GM19193 (cell line): ENCODE data around the gene HNRNPA1L2.

Experiments
- POLR2A ChIP-seq: IDR thresholded peaks from 4 replicates; pipeline ENCODE4 v1.6.1; 2011; ENCODE audit not compliant: insufficient read depth, insufficient read length; ENCODE audit errors: extremely low read depth

Gene HNRNPA1L2

DNA sequence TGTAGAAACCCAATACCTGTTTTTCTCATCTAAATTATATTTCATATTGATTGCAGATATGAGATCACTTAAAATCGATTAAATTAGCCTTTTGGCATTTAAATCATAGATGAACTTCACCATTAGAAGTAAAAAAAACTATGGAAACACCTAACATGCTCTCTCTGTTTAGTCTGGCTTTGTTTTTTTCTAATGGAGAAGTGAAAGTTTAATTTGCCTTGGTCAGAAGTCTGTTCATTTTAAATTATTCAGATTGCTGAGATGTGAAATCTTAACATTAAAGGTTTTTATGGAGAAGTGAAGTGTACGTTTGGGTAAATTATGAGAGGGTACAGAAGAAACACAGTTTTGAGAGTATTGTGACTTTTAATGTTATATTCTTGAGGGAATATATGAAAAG, 17.1 kb downstream of the HNRNPA1L2 start:
- no peak for TF ChIP-seq POLR2A

DNA sequence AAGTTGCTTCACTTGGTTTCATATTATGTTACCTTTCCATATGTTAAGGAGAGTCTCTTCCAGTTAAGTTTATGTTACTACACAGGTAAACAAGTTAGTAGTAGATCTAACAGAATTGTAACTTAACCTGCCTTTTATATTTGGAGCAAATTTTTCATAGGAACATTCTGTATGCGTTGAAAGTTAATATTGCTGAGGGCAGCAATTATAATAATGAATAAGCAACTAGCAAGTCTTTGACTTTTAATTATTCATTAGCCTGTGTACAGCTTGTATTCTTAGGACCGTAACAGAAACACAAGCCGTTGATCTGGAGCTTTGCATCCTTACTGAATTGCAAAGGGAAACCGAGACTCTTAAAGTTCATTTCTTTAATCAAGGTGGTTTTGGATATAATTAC, 22.0 kb downstream of the HNRNPA1L2 start:
- no peak for TF ChIP-seq POLR2A

DNA sequence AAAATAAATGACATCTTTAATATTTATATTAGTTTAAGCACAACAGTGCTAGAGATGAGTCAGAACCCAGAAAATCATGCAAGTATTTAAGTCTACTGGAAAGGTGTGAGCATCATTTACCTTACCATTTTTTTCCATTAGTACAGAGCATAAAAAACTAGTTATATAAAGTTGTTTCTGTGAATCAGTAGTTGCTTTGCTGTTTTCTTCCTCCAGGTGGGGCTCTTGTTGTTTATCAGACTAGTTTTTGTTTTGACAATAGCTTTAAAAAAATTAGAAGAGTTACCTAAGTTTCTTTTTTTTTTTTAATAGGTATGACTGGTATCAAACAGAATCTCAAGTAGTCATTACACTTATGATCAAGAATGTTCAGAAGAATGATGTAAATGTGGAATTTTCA, 23.1 kb downstream of the HNRNPA1L2 start:
- TF ChIP-seq POLR2A = no peak

DNA sequence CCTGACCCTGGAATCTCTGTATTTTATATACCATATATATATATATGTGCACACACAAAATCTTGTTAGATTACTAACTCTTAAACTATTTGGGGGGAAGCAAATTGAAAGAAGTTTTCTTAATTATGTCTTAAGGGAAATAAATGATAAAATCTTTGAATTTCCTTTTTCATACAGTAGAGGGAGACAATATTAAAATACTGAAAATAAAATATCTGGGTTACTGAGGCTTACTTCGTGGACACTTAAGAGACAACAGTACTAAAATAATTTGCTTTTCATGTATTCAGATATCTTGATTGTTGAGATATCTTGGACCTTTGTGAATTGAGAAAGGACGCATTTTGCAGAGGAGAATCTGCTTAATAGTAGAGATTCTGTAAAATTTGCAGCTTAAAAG, 27.4 kb downstream of the HNRNPA1L2 start:
- no peak for TF ChIP-seq POLR2A

DNA sequence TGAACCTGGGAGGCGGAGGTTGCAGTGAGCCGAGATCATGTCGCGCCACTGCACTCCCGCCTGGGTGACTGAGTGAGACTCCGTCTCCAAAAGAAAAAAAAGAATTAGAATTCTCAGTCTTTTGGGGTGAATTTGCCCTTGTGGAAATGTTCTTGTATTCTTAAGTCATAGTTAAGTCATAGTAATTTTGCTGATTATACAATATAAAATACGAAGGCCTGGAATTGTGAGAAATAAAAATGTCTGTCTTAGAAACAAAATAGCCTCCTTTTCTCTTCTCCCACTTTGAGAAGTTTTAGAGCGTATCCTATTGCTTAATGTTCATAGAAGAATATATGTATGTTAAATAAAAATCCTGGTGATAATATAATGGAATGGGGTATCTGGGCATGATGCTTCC, 28.5 kb downstream of the HNRNPA1L2 start:
- no peak for TF ChIP-seq POLR2A

DNA sequence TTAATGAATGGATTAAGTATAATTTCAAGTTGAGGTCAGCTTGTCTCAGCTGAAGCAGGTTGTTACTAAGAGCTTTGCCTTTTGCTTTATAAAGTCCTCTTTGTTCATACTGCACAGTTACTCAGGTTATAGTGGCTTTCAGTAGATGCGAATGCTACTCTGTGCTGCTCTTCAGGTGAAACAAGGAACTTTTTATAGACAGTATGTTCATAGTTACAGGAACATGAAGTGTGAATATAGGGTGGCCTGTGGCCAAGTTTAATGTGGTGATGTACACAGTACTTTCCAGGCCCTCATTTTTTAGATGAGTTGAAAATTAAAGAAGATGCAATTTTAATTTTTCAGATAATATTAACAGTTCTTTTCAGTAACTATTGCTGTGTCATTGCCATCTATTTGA, 31.2 kb downstream of the HNRNPA1L2 start:
- no peak for TF ChIP-seq POLR2A

DNA sequence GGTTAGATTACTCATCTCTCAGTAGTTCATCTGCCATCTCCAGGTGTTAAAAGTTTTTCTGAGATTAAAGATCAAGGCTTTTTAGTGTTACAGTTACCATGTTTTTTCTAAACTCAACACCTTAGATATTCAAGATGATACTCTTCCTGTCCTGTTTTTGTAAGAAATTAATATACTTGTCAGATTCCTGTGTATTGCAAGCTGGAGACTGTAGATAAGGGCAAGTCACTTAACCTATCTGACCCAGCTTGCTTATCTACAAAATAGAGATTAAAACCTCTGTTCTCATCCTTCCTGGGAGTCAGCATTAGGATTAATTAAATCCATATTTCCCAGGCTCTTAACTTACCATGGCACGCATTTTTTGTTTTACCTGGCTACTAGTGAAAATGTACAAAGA, 35.6 kb downstream of the HNRNPA1L2 start:
- TF ChIP-seq POLR2A = no peak

DNA sequence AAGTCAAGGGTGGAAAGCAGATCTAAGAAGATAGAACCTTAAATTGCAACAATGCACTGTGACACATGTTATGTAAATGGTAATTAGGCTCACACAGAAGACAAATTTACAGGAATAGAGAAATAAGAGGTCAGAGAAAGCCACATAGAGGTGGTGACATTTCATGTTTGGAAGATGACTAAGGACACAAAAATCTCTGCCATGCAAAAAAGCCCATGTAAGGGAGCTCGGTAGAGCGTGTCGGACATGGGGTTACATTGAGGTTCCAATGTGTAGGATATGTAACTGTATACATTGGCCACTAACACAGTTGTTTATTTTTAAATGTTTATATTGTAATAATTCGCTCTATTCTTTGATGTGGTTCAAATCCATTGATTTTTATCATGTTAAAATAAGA, 44.1 kb downstream of the HNRNPA1L2 start:
- no peak for TF ChIP-seq POLR2A
